Cardiac fibroblast (primary cell): ENCODE measurements around the gene ASIC3.

Experiments
- DNase-seq, 2 donors: peaks; one replicate each; pipeline versions ENCODE4 v3.0.0 to v3.0.0-alpha.2; 2010; ENCODE audit warnings: low read depth in 2 of 2
- H3K4me3 ChIP-seq, 2 donors: replicated peaks in 1 of 2; 1 replicate in 1 of 2; 2 replicates in 1 of 2; pipeline ENCODE4 v1.5.1; 2011; ENCODE audit warnings: low read depth in 2 of 2, low read length in 2 of 2, mild to moderate bottlenecking in 2 of 2, moderate library complexity in 1 of 2
- CTCF ChIP-seq: IDR thresholded peaks from one replicate; pipeline ENCODE4 v1.5.1; 2011; ENCODE audit warnings: low read depth, mild to moderate bottlenecking, low read length, inconsistent platforms

Gene ASIC3

GRCh38 chr7:151013733-151014497, 34.4 kb upstream of the ASIC3 start:
- H3K4me3 ChIP-seq, result peak overlapping the region in 1 of 2 donors; percentile 24
- peak; percentile 9 for TF ChIP-seq CTCF
- DNase-seq, result peak; percentile 55 to 63

GRCh38 chr7:151014950-151015349, 33.4 kb upstream of the ASIC3 start:
- DNase-seq, result peak in 1 of 2 donors; percentile 65
- TF ChIP-seq CTCF, result no peak
- H3K4me3 ChIP-seq, result no peak overlapping the region

- TF ChIP-seq CTCF, result no peak
- DNase-seq, result no peak
- H3K4me3 ChIP-seq, result no peak overlapping the region
Observed at GRCh38 chr7:151015967-151016366, 32.4 kb upstream of the ASIC3 start.

- no peak for TF ChIP-seq CTCF
- DNase-seq, result no peak
- no peak overlapping the region for H3K4me3 ChIP-seq
Observed at GRCh38 chr7:151016505-151016904, 31.8 kb upstream of the ASIC3 start.

- H3K4me3 ChIP-seq, result no peak overlapping the region
- no peak for DNase-seq
- TF ChIP-seq CTCF, result no peak
Observed at GRCh38 chr7:151016942-151017341, 31.4 kb upstream of the ASIC3 start.

- H3K4me3 ChIP-seq, result peak overlapping the region in 1 of 2 donors; percentile 41
- no peak for DNase-seq
- TF ChIP-seq CTCF, result no peak
Observed at GRCh38 chr7:151017370-151017952, 30.9 kb upstream of the ASIC3 start.
